Activated CD8-positive, alpha-beta memory T cell treated with anti-CD3 and anti-CD28 coated beads, Interleukin-2, amount 10 ng/mL, durations not matched to agents 7 days and 5 days (primary cell): ENCODE measurements around the gene ABCD1. TPM values are rescaled to one million over a fixed set of nuclear protein-coding genes. Genes with fewer than 3 reads are reported as not detected.
A peak's percentile ranks its signal among the peaks of the same experiment; 100 is the strongest.
"Not testable (repeated sequence)": the region's sequence is repeated elsewhere in the genome, so short reads cannot be mapped to it uniquely, and the experiment has no call there.

Source experiments
- ATAC-seq: fragments of 150-1000 bp; cut with Tn5 transposase; one replicate; pipeline ENCODE4 v1.10.0; 2021; ENCODE audit warnings: moderate library complexity
- CTCF ChIA-PET: fragments of 350-600 bp; sonication (Branson Sonifier 250); formaldehyde crosslinking; loops from one replicate; lab custom pipeline; 2021; ENCODE audit warnings: antibody characterized with exemption; lab: Charles Lee
- DNase-seq: peaks from one replicate; pipeline ENCODE4 v3.0.0-alpha.2; 2020
- H3K27ac Mint-ChIP-seq: one replicate; pipeline ENCODE4 v1.8.0; 2021; ENCODE audit warnings: mild to moderate bottlenecking, mixed read lengths
- H3K27me3 Mint-ChIP-seq: one replicate; pipeline ENCODE4 v1.8.0; 2021; ENCODE audit warnings: mixed read lengths
- H3K36me3 Mint-ChIP-seq: one replicate; pipeline ENCODE4 v1.8.0; 2021; ENCODE audit warnings: mild to moderate bottlenecking, mixed read lengths
- H3K4me1 Mint-ChIP-seq: one replicate; pipeline ENCODE4 v1.8.0; 2021; ENCODE audit warnings: mixed read lengths
- H3K4me3 Mint-ChIP-seq: one replicate; pipeline ENCODE4 v1.8.0; 2021; ENCODE audit warnings: mild to moderate bottlenecking, moderate library complexity, mixed read lengths
- H3K9me3 Mint-ChIP-seq: one replicate; pipeline ENCODE4 v1.8.0; 2022; ENCODE audit warnings: low read depth, mixed read lengths
- total RNA-seq, 2 experiments: library from RNA; stranded (reverse); gene quantifications; one replicate each; pipeline ENCODE4 v1.2.3, GENCODE V29; 2021

ABCD1 gene
- total RNA-seq, 2 experiments from 2014 or later: 10.7 to 18.3 TPM

GRCh38 chrX:153726286-153727122, 1.8 kb downstream of the ABCD1 start:
- H3K27ac Mint-ChIP-seq: peak overlapping the region; percentile 79
- DNase-seq (peak; percentile 77), ATAC-seq (peak; percentile 11)
- H3K27me3 Mint-ChIP-seq: no peaks in the 10 kb centered on the region
- peaks cover 49% of the 10 kb centered on the region for H3K4me1 Mint-ChIP-seq
- CTCF ChIA-PET: interaction anchor here (1.0 to 1.7 kb wide), 3 partner anchors 8 to 221 kb away, joined by 3 to 7 read pairs (median 6); no protein-coding TSS in a partner anchor
- H3K36me3 Mint-ChIP-seq: peaks cover 22% of the 10 kb centered on the region
- H3K9me3 Mint-ChIP-seq: no peaks in the 10 kb centered on the region
- peak overlapping the region; percentile 63 for H3K4me3 Mint-ChIP-seq

- CTCF ChIA-PET: interaction anchor here (1.0 to 1.7 kb wide), 3 partner anchors 8 to 220 kb away, joined by 3 to 7 read pairs (median 6); no protein-coding TSS in a partner anchor
- DNase-seq (peak; percentile 44), ATAC-seq (no peak)
- peak overlapping the region; percentile 63 for H3K4me3 Mint-ChIP-seq
- peaks cover 27% of the 10 kb centered on the region for H3K36me3 Mint-ChIP-seq
- no peaks in the 10 kb centered on the region for H3K9me3 Mint-ChIP-seq
- H3K27me3 Mint-ChIP-seq: no peaks in the 10 kb centered on the region
- peaks cover 51% of the 10 kb centered on the region for H3K4me1 Mint-ChIP-seq
- H3K27ac Mint-ChIP-seq: peak overlapping the region; percentile 79
These were observed 2.7 kb downstream of the ABCD1 start for GRCh38 chrX:153727123-153727931.

- no peak for DNase-seq
- Mint-ChIP-seq H3K4me1 (peaks cover 47% of the 10 kb centered on the region), H3K27ac (peak overlapping the region; percentile 79), H3K36me3 (peaks cover 26% of the 10 kb centered on the region), H3K9me3 (no peaks in the 10 kb centered on the region), H3K27me3 (no peaks in the 10 kb centered on the region), H3K4me3 (peak overlapping the region; percentile 63)
- CTCF ChIA-PET: interaction anchor here (1.7 kb wide), 1 partner anchor 219 kb away, joined by 6 read pairs; no protein-coding TSS in a partner anchor
- ATAC-seq: no peak
These were observed 3.4 kb downstream of the ABCD1 start for GRCh38 chrX:153728095-153728494.

GRCh38 chrX:153728951-153729631, 4.4 kb downstream of the ABCD1 start:
- ATAC-seq (no peak), DNase-seq (no peak)
- peak overlapping the region; percentile 43 for H3K27ac Mint-ChIP-seq
- no peaks in the 10 kb centered on the region for H3K9me3 Mint-ChIP-seq
- H3K36me3 Mint-ChIP-seq: peaks cover 28% of the 10 kb centered on the region
- no peaks in the 10 kb centered on the region for H3K27me3 Mint-ChIP-seq
- peaks cover 47% of the 10 kb centered on the region for H3K4me1 Mint-ChIP-seq
- CTCF ChIA-PET: no interaction called here
- no peak overlapping the region for H3K4me3 Mint-ChIP-seq

GRCh38 chrX:153730115-153730514, 5.5 kb downstream of the ABCD1 start:
- H3K27ac Mint-ChIP-seq, ATAC-seq, H3K9me3 Mint-ChIP-seq, CTCF ChIA-PET, H3K4me3 Mint-ChIP-seq, H3K27me3 Mint-ChIP-seq, DNase-seq: not testable (repeated sequence)
- H3K36me3 Mint-ChIP-seq: peaks cover 34% of the 10 kb centered on the region
- peaks cover 54% of the 10 kb centered on the region for H3K4me1 Mint-ChIP-seq

- H3K4me3 Mint-ChIP-seq: peak overlapping the region; percentile 61
- CTCF ChIA-PET: no interaction called here
- peaks cover 55% of the 10 kb centered on the region for H3K4me1 Mint-ChIP-seq
- peaks cover 34% of the 10 kb centered on the region for H3K36me3 Mint-ChIP-seq
- no peaks in the 10 kb centered on the region for H3K27me3 Mint-ChIP-seq
- H3K9me3 Mint-ChIP-seq: peaks cover 2% of the 10 kb centered on the region
- H3K27ac Mint-ChIP-seq: peak overlapping the region; percentile 86
- DNase-seq (no peak), ATAC-seq (peak; percentile 38)
These were observed 6.6 kb downstream of the ABCD1 start for GRCh38 chrX:153731117-153731844.

GRCh38 chrX:153731845-153732215, 7.2 kb downstream of the ABCD1 start:
- H3K4me1 Mint-ChIP-seq: peaks cover 51% of the 10 kb centered on the region
- ATAC-seq: no peak
- H3K9me3 Mint-ChIP-seq: peaks cover 2% of the 10 kb centered on the region
- peak overlapping the region; percentile 61 for H3K4me3 Mint-ChIP-seq
- no peak for DNase-seq
- H3K36me3 Mint-ChIP-seq: peaks cover 34% of the 10 kb centered on the region
- no peaks in the 10 kb centered on the region for H3K27me3 Mint-ChIP-seq
- CTCF ChIA-PET: no interaction called here
- peak overlapping the region; percentile 86 for H3K27ac Mint-ChIP-seq

- H3K9me3 Mint-ChIP-seq: peaks cover 2% of the 10 kb centered on the region
- H3K4me3 Mint-ChIP-seq: no peak overlapping the region
- peaks cover 34% of the 10 kb centered on the region for H3K36me3 Mint-ChIP-seq
- no peak overlapping the region for H3K27ac Mint-ChIP-seq
- peaks cover 46% of the 10 kb centered on the region for H3K4me1 Mint-ChIP-seq
- H3K27me3 Mint-ChIP-seq: no peaks in the 10 kb centered on the region
- ATAC-seq (no peak), DNase-seq (no peak)
- CTCF ChIA-PET: no interaction called here
These were observed 7.7 kb downstream of the ABCD1 start for GRCh38 chrX:153732401-153732800.

- Mint-ChIP-seq H3K27ac (no peak overlapping the region), H3K36me3 (peaks cover 31% of the 10 kb centered on the region), H3K27me3 (no peaks in the 10 kb centered on the region), H3K4me3 (no peak overlapping the region), H3K4me1 (peaks cover 38% of the 10 kb centered on the region), H3K9me3 (peaks cover 2% of the 10 kb centered on the region)
- CTCF ChIA-PET: interaction anchor here (2.0 kb wide), 1 partner anchor 7 kb away, joined by 7 read pairs; no protein-coding TSS in a partner anchor
- ATAC-seq (no peak), DNase-seq (no peak)
These were observed 9.1 kb downstream of the ABCD1 start for GRCh38 chrX:153733651-153734240.

GRCh38 chrX:153734871-153735270, 10.2 kb downstream of the ABCD1 start:
- peak overlapping the region; percentile 18 for H3K27ac Mint-ChIP-seq
- DNase-seq: no peak
- peaks cover 2% of the 10 kb centered on the region for H3K9me3 Mint-ChIP-seq
- ATAC-seq: no peak
- no peaks in the 10 kb centered on the region for H3K27me3 Mint-ChIP-seq
- CTCF ChIA-PET: interaction anchor here (2.0 kb wide), 1 partner anchor 8 kb away, joined by 7 read pairs; no protein-coding TSS in a partner anchor
- no peak overlapping the region for H3K4me3 Mint-ChIP-seq
- peaks cover 26% of the 10 kb centered on the region for H3K36me3 Mint-ChIP-seq
- peaks cover 38% of the 10 kb centered on the region for H3K4me1 Mint-ChIP-seq

GRCh38 chrX:153735274-153735673, 10.6 kb downstream of the ABCD1 start:
- Mint-ChIP-seq H3K27me3 (no peaks in the 10 kb centered on the region), H3K9me3 (peaks cover 2% of the 10 kb centered on the region), H3K36me3 (peaks cover 26% of the 10 kb centered on the region), H3K4me1 (peaks cover 42% of the 10 kb centered on the region), H3K27ac (peak overlapping the region; percentile 18), H3K4me3 (no peak overlapping the region)
- CTCF ChIA-PET: interaction anchor here (2.0 kb wide), 1 partner anchor 9 kb away, joined by 7 read pairs; no protein-coding TSS in a partner anchor
- no peak for DNase-seq
- ATAC-seq: peak; percentile 55
